ENCODE measurements around the gene SKIDA1.
"Not testable (repeated sequence)": the region's sequence is repeated elsewhere in the genome, so short reads cannot be mapped to it uniquely, and the experiment has no call there.

Gene SKIDA1

DNA sequence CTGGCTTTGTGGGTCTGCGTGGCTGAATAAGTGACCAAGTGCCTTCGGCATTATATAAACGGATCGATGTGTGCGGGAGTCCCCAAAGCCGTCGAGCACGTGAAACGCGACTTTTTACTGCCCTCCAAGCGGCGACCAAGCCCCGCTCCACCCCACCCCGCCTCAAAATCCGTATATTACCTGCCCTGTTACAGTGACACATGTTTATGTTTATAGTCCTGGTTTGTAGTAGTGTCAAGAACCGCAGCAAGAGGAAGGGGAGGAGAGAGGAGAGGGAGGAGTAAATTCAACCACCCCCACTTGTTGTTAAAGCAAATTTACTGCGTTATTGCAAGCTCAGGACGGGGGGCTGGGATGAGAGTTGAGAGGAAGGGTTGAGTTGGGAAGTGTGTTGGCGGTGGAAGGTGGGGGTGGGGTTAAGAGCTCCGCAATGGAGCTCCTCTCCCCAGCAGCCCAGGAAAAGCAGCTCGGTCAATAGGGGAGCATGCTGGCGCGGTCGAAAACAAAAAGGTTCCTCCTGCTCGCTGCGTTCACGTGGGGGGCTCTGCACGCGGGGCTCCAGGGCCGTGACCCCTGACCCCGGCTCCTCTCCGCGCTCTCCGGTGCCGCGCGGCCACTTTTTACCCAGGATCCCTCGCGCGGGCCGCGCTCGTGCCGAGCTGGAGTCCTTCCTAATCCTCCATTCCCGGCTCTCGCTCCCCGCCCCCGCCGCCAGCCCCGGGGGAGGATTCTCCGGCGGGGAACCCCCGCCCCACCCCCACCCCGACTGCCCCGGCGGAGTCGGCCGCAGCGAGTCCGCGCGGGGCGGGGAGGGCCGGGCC lies at the start of gene SKIDA1:
TSS of gene SKIDA1 (minus strand) at position 316 of the 821 bp plus-strand sequence. CDS start 7,860 bp downstream, outside the sequence.
- DNase-seq = peak; percentile 75

GRCh38 chr10:21574514-21574913 lies 49.0 kb upstream of the SKIDA1 start:
- not testable (repeated sequence) for DNase-seq

- DNase-seq = no peak
Observed at GRCh38 chr10:21572578-21572977, 47.1 kb upstream of the SKIDA1 start.

DNA sequence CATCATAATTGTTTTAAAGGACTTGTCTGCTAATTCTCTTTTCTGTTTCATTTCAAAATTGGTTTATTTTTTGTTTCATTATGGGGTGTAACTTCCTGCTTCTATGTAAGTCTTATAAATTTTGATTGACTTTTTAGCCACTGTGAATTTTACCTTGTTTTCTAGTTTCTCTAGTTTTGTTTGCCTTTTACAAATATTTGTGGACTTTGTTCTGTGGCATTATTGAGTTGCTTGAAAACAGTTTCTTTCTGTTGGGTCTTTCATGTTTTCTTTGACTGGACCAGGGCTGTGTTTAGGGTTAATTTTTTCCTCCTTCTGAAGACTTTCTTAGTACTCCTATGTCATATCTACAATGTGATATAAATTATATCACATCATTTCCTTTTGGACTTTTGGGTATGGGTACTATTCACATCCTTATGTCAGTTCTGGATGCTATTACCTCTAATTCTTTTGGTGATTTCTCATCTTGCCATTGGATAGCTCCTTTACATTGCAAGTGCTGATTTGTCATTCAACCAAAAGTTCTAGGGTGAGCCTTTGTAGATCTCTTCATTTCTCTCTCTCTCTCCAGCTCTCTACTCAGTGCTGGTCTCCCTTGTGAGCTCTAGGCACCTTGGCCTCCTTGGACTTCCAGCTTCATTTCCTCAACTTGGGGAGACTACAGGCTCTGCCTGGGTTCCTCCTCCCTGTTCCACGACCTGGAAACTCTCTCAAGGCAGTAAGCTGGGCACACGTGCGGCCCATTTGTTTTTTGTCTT lies 45.5 kb upstream of the SKIDA1 start:
- no peak for DNase-seq

- not testable (repeated sequence) for DNase-seq
Observed at GRCh38 chr10:21558984-21559383, 33.5 kb upstream of the SKIDA1 start.

- no peak for DNase-seq
Observed at GRCh38 chr10:21556527-21556926, 31.0 kb upstream of the SKIDA1 start.

DNA sequence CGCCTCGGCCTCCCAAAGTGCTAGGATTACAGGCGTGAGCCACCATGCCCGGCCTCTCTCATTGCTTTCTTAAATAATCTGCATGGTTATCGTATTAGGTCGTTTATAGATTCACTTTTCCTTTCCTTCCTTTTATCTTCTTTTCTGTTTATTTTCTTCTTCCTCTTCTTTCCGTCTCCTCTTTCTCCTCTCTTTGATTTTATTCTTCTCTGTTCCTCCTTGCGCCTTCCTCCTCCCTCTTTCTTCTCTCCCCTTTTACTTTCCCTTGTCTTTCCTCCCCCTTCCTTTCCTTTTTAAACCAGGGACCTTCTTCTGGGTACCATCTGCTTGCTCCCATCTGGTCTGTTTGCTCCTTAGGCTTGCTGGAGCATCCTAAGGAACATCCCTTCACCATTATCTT lies 27.2 kb upstream of the SKIDA1 start:
- DNase-seq = no peak

- DNase-seq = no peak
Observed at GRCh38 chr10:21547246-21547645, 21.8 kb upstream of the SKIDA1 start.

GRCh38 chr10:21540701-21541100 lies 15.2 kb upstream of the SKIDA1 start:
- DNase-seq = not testable (repeated sequence)

GRCh38 chr10:21536874-21537273 lies 11.4 kb upstream of the SKIDA1 start:
- DNase-seq = no peak

DNA sequence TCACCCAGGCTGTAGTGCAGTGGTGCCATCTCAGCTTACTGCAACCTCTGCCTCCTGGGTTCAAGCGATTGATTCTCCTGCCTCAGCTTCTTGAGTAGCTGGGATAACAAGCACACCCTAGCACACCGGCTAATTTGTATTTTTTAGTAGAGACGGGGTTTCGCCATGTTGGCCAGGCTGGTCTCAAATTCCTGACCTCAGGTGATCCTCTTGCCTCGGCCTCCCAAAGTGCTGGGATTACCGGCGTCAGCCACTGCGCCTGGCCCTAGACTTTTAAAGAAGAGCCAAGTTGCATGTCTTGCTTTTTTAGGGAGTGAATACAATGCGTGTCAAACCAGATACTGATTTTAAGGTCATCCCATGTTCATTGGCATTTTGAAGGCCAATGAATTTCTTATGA lies 10.5 kb upstream of the SKIDA1 start:
- not testable (repeated sequence) for DNase-seq

DNA sequence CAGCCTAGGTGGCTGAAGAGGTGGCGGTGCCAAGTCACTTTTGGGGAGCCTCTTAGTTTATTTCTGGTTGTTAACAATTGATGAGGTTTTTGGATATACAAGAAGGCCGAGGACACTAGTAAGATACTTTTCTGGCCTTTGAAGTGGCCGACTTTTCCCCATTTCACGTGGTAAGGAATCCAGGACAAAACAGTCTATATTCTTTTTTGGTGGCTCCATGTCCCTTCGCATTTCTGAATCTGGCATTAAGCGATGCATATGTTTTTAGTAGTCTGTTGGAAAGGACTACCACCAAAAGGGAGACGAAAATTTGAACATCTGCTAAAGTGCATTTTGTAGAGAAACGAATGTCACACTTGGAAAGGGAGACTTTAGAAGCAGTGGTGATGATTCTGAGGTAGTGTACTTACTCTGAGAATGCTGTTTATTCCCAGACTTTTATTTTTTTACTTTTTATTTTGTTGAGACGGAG lies 10.0 kb upstream of the SKIDA1 start:
- no peak for DNase-seq

GRCh38 chr10:21534604-21535493 lies 9.4 kb upstream of the SKIDA1 start:
- DNase-seq = no peak

DNA sequence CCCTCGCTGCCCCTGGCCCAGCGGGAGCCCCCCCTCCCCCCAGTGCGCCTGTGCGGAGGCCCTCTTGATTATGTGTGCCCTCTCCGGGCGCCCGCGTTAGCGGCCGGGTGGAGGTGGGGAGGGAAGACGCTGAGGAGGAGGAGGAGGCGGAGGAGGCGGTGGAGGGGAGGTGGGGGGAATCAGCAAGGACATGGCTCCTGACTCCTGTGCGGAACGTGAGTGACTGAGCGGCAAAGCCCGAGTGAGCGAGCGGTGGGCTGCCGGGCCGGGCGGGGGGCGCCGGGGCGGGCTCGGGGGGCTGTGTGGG lies 8.8 kb upstream of the SKIDA1 start:
- no peak for DNase-seq

DNA sequence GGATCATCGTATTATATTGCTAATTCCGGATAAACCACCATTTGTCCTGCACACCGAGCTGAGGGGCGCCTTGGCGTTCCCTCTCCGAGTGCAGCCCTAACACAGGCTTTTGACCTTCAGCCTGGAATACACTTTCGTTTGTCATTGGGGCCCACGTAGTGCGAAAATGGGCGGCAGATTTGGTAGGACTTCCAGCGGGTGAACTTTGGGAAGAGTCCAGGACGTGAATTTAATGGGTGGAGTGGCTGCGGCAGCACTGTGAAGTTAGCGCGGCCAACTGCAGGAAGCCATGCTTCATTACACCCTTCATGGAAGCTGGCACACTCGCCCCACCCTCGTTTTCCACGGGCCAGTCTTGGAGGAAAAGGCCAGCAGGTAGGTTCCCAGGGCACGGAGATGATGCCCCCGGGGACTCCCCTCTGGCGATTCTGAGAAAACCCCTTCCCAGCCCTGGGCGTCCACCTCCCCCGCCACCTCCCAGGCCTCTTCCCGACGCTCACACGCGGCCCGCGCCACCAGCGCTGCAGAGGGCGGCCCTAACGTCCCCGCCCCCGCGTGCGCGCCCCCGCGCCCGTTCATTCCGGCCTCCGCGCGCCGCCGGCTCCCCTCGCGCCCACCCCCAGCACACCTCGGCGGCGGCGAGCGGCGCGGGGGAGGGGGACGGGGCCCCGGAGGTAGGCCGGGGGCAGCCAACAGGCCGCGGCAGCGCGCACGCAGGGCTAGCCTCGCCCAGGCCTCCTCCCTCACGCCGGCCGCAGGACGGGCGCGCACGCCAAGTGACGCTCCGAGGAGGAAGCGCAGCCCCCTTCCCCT lies 8.2 kb upstream of the SKIDA1 start, which contains the start of gene MLLT10:
TSS of gene MLLT10 (plus strand) at position 766 of the 813 bp plus-strand sequence. CDS start 413 bp downstream, outside the sequence.
- peak; percentile 85 for DNase-seq

DNA sequence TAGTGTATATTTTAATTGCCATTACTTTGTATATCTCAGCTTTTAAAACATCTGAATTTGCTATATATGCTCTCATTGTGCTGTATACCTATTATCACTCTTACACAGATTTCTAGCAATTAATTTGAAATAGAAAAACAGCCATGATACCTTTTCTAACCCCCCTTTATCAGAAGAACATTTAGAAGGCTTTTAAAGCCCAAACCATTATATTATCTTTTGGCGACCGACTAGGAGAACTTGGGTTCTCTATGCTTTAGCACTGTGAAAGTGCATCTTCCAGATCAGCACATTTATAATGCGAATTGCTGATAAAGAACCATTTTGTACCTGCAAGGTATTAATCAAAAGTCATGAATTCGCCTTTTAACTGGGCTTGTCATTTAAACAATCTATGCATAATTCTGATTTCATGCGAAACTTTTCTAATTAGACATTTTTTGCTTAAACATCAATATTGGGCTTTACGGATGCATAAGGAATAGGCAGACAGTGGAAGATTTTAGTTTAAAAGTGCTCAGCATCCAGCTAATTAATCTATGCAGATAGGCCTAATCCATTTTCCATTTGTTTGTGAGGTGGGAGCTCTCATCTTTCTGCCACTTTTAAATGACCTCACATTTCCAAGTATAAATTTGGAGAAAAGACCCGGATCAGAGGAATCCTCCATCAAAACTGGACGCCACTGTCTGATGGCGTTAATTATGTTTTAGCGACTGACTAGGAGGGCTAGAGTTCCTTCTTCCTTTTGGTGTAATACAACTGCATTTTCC lies 7.4 kb upstream of the SKIDA1 start:
- DNase-seq = no peak

GRCh38 chr10:21531164-21531563 lies 5.7 kb upstream of the SKIDA1 start:
- DNase-seq = no peak

- DNase-seq = no peak
Observed at GRCh38 chr10:21530641-21531040, 5.2 kb upstream of the SKIDA1 start.

DNA sequence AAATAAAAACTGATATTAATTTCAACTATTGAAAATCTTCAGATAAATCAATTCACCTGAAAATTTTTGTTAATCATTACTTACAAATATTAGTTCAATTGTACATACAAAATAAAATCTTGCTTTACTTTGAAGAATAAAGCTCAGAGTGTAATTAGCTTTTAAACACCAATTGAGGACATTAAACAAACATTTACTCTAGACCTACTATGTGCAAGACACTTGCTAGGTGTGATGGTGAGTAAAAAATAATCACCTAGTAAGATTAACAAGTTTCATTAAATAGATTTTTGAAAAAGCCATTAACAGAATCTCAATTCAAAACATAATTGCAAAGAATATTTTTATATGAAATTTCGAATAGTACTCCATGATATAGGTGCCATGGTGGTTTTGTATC lies 4.7 kb upstream of the SKIDA1 start:
- DNase-seq = no peak

DNA sequence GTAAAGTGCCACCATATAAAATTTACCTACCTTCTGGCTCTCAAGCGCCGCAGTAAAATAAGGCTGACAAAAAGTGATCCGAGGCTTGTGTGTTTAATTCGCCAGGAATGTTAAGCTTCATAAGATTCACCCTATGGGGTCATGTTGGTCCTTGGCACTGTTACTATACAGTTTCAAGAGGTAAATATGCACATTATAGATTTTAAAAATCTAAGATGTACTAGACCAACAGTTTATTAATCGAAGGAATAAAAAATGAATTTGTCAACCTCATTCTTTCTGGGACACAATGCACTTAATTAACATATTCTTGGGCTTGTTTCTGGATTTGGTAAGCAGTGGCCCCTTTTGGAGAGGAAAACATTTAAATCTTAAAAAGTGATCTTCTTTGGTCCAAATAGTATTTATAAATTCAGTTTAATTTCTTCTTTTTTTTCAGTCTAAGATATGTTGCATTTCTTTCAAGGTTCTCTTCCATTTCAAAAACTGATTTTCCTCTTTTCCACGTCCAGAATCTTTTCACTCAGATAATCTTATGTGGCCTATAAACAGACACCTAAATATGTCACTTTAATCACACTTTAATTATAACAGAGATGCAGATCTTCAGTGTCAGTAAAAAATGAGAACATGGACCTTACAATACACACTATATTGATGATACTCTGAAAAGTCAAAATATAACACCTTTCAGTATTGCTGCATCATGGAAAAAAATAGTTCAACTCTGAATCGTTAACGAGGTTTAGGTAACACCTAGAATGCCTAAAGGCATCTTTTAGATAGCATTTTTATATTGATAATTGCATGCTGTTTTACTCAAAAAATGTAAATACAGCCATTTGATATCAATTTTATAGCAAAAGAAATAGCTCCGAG lies 3.8 kb upstream of the SKIDA1 start:
- no peak for DNase-seq

Measured in NCI-H2171 (cell line).